Daoy (cell line): ENCODE results near the gene STMN3. TPM values are rescaled to one million over a fixed set of nuclear protein-coding genes. Genes with fewer than 3 reads are reported as not detected.
A peak's percentile ranks its signal among the peaks of the same experiment; 100 is the strongest.

Experiments used
- DNase-seq: peaks from one replicate; pipeline ENCODE4 v3.0.0-alpha.2; 2015; ENCODE audit warnings: low read depth
- total RNA-seq: library from RNA; depleted of rRNA; stranded (reverse); fragments of >200 nt; shearing (Covaris generic); gene quantifications from 2 replicates; pipeline ENCODE4 v1.2.3, GENCODE V29; 2014

STMN3 gene
- total RNA-seq, 1 experiment from 2014 or later, result 18.5 TPM

GRCh38 chr20:63692436-63693082 is 39.3 kb upstream of the STMN3 start:
- no peak for DNase-seq

- no peak for DNase-seq
Observed at GRCh38 chr20:63691711-63692435, 38.6 kb upstream of the STMN3 start.

- DNase-seq, result no peak
Observed at GRCh38 chr20:63690898-63691710, 37.9 kb upstream of the STMN3 start.

GRCh38 chr20:63690003-63690897 is 37.0 kb upstream of the STMN3 start:
- DNase-seq, result no peak

- peak; percentile 8 for DNase-seq
Observed at GRCh38 chr20:63689046-63690002, 36.1 kb upstream of the STMN3 start.

- no peak for DNase-seq
Observed at GRCh38 chr20:63688228-63689045, 35.2 kb upstream of the STMN3 start.

- DNase-seq, result no peak
Observed at GRCh38 chr20:63687419-63688178, 34.4 kb upstream of the STMN3 start.

GRCh38 chr20:63686492-63687321 is 33.5 kb upstream of the STMN3 start:
- peak; percentile 69 for DNase-seq

GRCh38 chr20:63686094-63686491 is 32.9 kb upstream of the STMN3 start:
- DNase-seq, result no peak

- DNase-seq, result no peak
Observed at GRCh38 chr20:63685269-63686026, 32.2 kb upstream of the STMN3 start.

GRCh38 chr20:63682384-63683139 is 29.3 kb upstream of the STMN3 start:
- peak; percentile 98 for DNase-seq

- no peak for DNase-seq
Observed at GRCh38 chr20:63681609-63682142, 28.5 kb upstream of the STMN3 start.

GRCh38 chr20:63680857-63681608 is 27.8 kb upstream of the STMN3 start:
- DNase-seq, result no peak

GRCh38 chr20:63680427-63680826 is 27.2 kb upstream of the STMN3 start:
- no peak for DNase-seq

GRCh38 chr20:63679799-63680305 is 26.6 kb upstream of the STMN3 start:
- no peak for DNase-seq
